Neuron (in vitro differentiated cells): ENCODE measurements around the gene GNA14.
A peak's percentile ranks its signal among the peaks of the same experiment; 100 is the strongest.
"Not testable (repeated sequence)": the region's sequence is repeated elsewhere in the genome, so short reads cannot be mapped to it uniquely, and the experiment has no call there.

Source experiments
- H2AFZ ChIP-seq: one replicate; pipeline ENCODE4 v1.6.1; 2013; ENCODE audit warnings: low read depth, mild to moderate bottlenecking, inconsistent platforms, low read length, moderate library complexity
- H3K27me3 ChIP-seq: one replicate; pipeline ENCODE4 v1.6.1; 2013; ENCODE audit warnings: low read length; ENCODE audit not compliant: insufficient read depth
- H3K36me3 ChIP-seq: one replicate; pipeline ENCODE4 v1.6.1; 2013; ENCODE audit warnings: low read length; ENCODE audit not compliant: insufficient read depth
- H3K4me1 ChIP-seq: one replicate; pipeline ENCODE4 v1.6.1; 2013; ENCODE audit warnings: low read length; ENCODE audit not compliant: insufficient read depth
- H3K4me3 ChIP-seq: 2 replicates; pipeline ENCODE4 v1.5.1; 2013; ENCODE audit warnings: mild to moderate bottlenecking, low read length, moderate library complexity
- H3K9me3 ChIP-seq: one replicate; pipeline ENCODE4 v1.6.1; 2013; ENCODE audit warnings: low read length

The GNA14 gene

DNA sequence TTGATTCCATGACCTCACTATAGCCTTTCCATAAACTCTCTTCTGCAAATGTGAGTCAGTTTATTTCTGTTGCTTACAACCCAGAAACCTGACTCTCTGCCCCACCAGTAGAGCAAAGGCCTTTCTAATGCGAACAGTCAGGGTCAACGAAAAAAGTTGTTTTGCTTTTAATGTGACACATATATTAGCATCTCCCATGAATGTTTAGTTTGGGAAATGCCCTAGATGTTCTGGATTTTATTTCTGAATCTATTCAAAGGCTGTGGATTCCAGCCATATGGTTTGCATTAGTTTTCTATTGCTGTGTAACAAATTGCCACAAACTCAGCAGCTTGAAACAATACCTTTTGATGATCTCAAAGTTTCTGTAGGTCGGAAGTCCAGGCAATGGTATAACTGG lies 193.5 kb downstream of the GNA14 start:
- Histone ChIP-seq H3K4me3 (no peak overlapping the region), H3K36me3 (no peaks in the 10 kb centered on the region), H3K27me3 (no peaks in the 10 kb centered on the region), H3K4me1 (no peaks in the 10 kb centered on the region), H2AFZ (no peak overlapping the region), H3K9me3 (no peaks in the 10 kb centered on the region)

DNA sequence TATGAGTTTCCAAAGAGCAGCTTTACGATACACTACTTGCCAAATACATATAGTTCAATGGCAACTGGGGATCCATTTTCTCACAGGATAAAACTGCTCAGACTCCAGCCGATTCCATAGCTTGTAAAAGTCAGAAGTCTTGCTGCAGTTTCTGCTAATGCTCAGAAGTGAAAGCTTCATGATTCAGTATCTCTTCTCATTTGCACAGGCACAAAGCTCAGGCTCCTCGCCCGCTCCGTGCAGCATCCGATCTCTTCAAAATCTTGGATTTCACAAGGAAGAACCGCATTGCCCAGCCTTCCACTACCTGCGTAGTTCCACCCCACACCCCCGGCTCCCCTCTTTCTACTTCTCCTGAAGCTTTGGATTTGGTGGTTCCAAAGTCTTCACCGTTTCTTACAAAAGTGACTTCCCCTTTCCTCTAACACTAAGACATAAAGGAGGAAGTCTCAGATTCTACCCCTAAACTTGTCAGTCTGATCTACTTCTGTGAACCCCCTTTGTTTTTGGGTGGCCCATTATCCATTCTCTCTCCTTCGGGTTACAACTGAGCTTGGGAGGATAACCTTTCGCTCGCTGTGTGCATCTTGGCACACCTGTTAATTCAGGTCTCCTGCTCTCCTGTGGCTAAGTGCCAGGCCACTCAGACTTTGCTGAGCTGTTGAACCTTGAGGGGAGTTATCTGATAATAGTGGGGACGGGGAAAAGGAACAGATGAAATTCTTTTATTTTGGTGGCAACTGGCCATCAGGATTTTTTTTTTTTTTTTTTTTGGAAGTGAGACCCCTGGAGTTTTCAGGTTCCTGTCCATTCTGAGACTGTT lies 194.1 kb downstream of the GNA14 start:
- no peaks in the 10 kb centered on the region for H3K36me3 ChIP-seq
- H3K27me3 ChIP-seq: no peaks in the 10 kb centered on the region
- H3K4me3 ChIP-seq: no peak overlapping the region
- no peaks in the 10 kb centered on the region for H3K9me3 ChIP-seq
- H3K4me1 ChIP-seq: no peaks in the 10 kb centered on the region
- no peak overlapping the region for H2AFZ ChIP-seq

DNA sequence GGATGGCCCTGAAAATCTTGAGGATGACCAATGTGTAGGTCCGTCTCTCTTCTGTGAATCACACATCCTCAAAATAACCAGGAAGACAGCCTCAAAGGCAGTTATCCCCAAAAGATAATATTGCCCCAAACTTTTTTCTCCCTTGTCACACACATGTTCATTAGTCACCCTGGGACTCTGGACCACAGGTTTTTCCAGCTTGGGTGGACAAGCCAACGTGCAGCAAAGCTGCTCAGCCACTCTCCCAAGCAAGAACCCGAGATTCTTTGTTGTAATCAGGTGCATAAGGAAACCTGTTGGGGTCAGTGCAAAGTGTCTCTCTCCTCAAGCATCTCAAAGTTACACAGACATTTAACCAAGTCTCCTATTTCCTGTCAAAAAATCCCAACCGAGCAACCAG lies 196.6 kb downstream of the GNA14 start:
- Histone ChIP-seq H3K27me3 (no peaks in the 10 kb centered on the region), H3K4me1 (no peaks in the 10 kb centered on the region), H3K4me3 (no peak overlapping the region), H3K9me3 (no peaks in the 10 kb centered on the region), H2AFZ (no peak overlapping the region), H3K36me3 (no peaks in the 10 kb centered on the region)

GRCh38 chr9:77450085-77450475 lies 198.0 kb downstream of the GNA14 start:
- no peaks in the 10 kb centered on the region for H3K27me3 ChIP-seq
- no peaks in the 10 kb centered on the region for H3K9me3 ChIP-seq
- no peak overlapping the region for H3K4me3 ChIP-seq
- H2AFZ ChIP-seq: no peak overlapping the region
- H3K4me1 ChIP-seq: no peaks in the 10 kb centered on the region
- H3K36me3 ChIP-seq: no peaks in the 10 kb centered on the region

DNA sequence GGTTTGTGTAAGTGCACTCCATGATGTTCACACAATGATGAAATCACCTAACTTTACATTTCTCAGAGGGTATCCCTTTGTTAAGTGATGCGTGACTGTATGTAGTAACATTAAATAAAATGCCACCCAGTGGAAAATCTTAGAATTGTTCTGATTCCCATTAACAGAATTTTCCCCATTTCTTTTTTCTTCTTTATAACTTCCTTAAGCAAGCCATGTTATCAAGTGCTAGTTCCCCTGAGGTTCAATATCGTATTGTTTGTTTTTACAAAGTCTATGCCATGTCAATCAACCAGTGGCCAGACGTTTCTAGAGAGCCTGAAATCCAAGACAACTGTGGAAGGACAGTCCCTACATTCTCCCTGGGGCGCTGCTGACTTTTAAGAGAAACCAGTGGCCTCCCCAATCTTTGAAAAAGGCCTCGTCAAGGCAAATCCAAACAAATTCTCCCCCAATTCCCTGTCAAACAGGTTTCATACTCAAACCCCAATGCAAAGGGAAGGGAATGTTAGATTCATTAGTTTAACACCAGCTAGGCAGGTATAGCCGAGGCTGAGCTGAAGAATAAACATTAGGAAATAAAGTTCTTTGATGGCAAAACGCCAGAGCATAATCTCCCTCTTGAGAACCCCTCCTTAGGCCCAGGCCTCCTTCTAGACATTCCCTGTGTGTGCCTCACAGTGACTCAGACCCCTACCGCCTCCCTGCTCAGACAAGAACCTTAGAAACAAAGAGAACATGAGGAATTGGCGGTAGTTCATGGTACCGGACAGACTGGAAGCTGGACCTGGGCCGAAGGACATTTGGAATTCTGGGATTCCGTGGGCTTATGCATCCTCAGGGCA lies 198.7 kb downstream of the GNA14 start:
- H3K4me3 ChIP-seq: no peak overlapping the region
- no peak overlapping the region for H2AFZ ChIP-seq
- H3K27me3 ChIP-seq: no peaks in the 10 kb centered on the region
- H3K36me3 ChIP-seq: no peaks in the 10 kb centered on the region
- H3K9me3 ChIP-seq: no peaks in the 10 kb centered on the region
- H3K4me1 ChIP-seq: no peaks in the 10 kb centered on the region

DNA sequence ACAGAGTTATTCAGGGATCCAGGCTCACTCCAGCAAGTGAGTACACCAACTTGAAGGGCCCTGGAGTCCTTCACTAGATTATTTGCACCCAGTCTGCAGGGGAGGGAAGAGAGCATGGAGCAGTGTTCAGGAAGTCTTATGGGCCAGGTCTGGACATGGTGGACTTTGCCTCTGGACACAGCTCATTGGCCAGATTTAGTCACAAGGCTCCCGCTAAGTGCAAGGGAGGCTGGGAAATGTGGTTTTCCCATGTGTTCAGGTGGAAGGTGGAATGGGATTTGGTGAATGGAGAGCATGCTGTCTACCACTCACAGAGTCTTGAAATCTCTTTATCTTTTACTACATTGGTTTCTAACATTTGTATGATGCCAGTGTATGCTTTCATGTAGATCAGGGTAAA lies 200.5 kb downstream of the GNA14 start:
- Histone ChIP-seq H3K36me3 (no peaks in the 10 kb centered on the region), H3K4me3 (no peak overlapping the region), H3K27me3 (no peaks in the 10 kb centered on the region), H2AFZ (no peak overlapping the region), H3K4me1 (no peaks in the 10 kb centered on the region), H3K9me3 (no peaks in the 10 kb centered on the region)

DNA sequence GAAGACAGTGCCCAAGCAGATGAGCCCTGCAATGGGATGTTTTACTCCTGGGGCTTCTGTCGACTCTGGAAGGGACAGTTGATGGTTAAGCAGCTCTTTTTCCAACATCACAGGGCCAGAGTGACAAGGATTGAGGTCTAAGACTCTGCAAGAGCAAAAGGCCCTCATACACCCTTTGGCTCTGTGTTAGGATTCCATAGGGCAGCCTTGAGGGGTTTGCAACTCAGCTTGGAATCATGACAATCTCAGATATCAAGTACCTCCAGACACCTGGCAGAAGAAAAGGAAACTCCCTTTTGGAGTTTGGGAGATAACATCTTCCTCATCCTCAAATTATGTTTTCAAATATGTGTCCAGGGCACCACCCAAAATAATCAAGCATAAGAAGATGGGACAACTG lies 205.7 kb downstream of the GNA14 start:
- H3K27me3 ChIP-seq: peaks cover 3% of the 10 kb centered on the region

DNA sequence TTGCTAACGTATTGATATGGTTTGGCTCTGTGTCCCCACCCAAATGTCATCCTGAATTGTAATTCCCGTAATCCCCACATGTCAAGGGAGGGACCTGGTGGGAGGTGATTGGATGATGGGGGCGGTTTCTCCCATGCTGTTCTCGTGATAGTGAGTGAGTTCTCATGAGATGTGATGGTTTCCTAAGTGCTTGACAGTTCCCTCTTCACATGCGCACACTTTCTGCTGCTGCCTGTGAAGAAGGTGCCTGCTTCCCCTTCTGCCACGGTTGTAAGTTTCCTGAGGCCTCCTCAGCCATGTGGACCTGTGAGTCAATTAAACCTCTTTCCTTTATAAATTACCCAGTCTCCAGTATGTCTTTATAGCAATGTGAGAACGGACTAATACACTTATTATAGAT lies 207.0 kb downstream of the GNA14 start:
- H3K9me3 ChIP-seq, H3K36me3 ChIP-seq, H3K4me1 ChIP-seq, H2AFZ ChIP-seq, H3K27me3 ChIP-seq, H3K4me3 ChIP-seq: not testable (repeated sequence)

More for the DNA sequence above, 205.7 kb downstream of the GNA14 start:
- no peak overlapping the region for H2AFZ ChIP-seq
- no peaks in the 10 kb centered on the region for H3K9me3 ChIP-seq
- H3K36me3 ChIP-seq: no peaks in the 10 kb centered on the region
- H3K4me3 ChIP-seq: no peak overlapping the region
- H3K4me1 ChIP-seq: peaks cover 5% of the 10 kb centered on the region

DNA sequence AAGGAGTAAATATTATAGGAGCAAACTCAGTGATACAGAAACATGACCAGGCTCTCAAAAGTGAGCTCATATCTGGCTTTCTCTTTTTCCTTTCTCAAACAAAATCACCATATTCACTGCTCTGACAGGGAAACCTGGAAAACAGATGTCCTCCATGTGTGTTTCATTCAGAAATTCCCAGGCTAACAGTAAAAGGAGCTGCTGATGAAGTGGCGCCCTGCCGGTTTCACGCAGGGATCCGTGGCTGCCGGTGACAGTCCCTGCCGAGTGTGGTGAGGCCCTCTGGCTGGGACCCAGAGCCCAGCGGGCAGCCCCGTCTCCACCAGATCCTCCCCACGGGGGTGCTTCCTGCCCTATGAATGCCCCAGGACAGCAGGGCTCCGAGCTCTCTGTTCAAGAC lies 208.1 kb downstream of the GNA14 start:
- peaks cover 3% of the 10 kb centered on the region for H3K27me3 ChIP-seq
- H2AFZ ChIP-seq: no peak overlapping the region
- no peaks in the 10 kb centered on the region for H3K36me3 ChIP-seq
- H3K4me3 ChIP-seq: no peak overlapping the region
- H3K4me1 ChIP-seq: peaks cover 5% of the 10 kb centered on the region
- no peaks in the 10 kb centered on the region for H3K9me3 ChIP-seq

DNA sequence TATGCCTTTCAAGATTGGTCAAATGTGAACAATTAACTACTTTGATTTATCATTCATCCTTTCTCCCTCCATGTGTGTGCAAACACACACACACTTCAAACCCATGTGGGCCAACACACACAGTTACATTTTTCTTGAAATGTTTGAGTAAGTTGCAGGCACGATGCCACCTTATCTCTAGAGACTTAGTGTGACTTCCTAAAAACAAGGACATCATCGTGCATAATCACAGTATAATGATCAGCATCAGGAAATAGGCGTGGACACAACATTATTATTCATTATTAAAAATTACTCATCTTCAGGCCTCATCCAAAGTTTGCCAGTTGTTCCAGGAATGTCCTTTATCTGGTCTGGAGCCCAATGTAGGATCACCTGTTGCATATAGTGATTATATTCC lies 209.5 kb downstream of the GNA14 start:
- no peak overlapping the region for H2AFZ ChIP-seq
- H3K27me3 ChIP-seq: peaks cover 3% of the 10 kb centered on the region
- H3K36me3 ChIP-seq: no peaks in the 10 kb centered on the region
- no peak overlapping the region for H3K4me3 ChIP-seq
- peaks cover 5% of the 10 kb centered on the region for H3K4me1 ChIP-seq
- H3K9me3 ChIP-seq: no peaks in the 10 kb centered on the region

DNA sequence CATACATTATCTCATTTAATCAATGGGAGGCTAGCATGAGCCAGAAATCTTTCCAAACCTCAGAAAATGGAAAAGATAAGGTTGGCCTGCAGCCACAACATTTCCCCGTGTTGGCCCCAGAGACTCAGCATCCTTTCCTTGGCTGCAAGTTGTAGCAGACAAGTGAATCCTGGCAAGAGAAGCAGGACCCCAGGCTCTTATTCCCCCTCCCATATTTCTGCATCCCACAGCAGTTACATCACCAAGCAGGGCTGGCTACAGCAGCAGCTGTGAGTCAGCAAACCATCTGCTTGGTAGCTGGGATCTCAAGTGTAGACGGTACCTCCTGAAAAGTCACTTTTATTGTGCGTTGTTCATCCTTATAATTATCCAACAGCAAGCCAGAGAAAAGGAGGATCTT lies 212.4 kb downstream of the GNA14 start:
- H2AFZ ChIP-seq: no peak overlapping the region

DNA sequence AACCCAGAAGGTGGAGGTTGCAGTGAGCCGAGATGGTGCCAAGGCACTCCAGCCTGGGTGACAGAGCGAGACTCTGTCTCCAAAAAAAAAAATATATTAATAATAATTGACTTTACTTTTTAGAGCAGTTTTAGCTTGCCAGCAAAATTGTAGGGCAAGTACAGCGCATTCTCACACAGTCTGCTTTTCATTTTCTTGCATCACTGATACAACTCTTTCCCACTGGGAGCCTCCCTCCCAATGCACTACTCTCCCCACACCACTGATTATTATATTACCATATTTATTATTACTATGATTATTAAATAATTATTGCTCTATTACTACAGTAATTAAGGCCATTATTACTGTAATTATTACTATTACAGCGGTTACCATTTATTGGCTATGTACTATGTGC lies 212.8 kb downstream of the GNA14 start:
- Histone ChIP-seq H3K36me3 (no peaks in the 10 kb centered on the region), H3K27me3 (peaks cover 3% of the 10 kb centered on the region), H3K9me3 (no peaks in the 10 kb centered on the region), H3K4me1 (peaks cover 5% of the 10 kb centered on the region), H2AFZ (no peak overlapping the region), H3K4me3 (no peak overlapping the region)

More for the DNA sequence above, 212.4 kb downstream of the GNA14 start:
- Histone ChIP-seq H3K4me1 (peaks cover 5% of the 10 kb centered on the region), H3K4me3 (no peak overlapping the region), H3K27me3 (peaks cover 3% of the 10 kb centered on the region), H3K9me3 (no peaks in the 10 kb centered on the region), H3K36me3 (no peaks in the 10 kb centered on the region)

- no peak overlapping the region for H3K4me3 ChIP-seq
Measured at GRCh38 chr9:77433675-77434445, 214.3 kb downstream of the GNA14 start.

More at GRCh38 chr9:77433675-77434445, 214.3 kb downstream of the GNA14 start:
- Histone ChIP-seq H3K9me3 (no peaks in the 10 kb centered on the region), H3K4me1 (peaks cover 4% of the 10 kb centered on the region), H3K36me3 (no peaks in the 10 kb centered on the region), H3K27me3 (no peaks in the 10 kb centered on the region), H2AFZ (peak overlapping the region; percentile 69)
